Neural cell (in vitro differentiated cells): Measurements from ENCODE around the gene ZNF346.

Source experiments
- RAD21 ChIP-seq: fragments of 450-650 bp; conservative IDR thresholded peaks from 2 replicates; pipeline ENCODE4 v1.6.1; 2014; ENCODE audit warnings: antibody characterized with exemption, mild to moderate bottlenecking, moderate library complexity
- TAF1 ChIP-seq: IDR thresholded peaks from 2 replicates; pipeline ENCODE4 v1.6.1; 2012; ENCODE audit warnings: low read depth
- TF ChIP-seq, protein P1 (sequence below): fragments of 450-650 bp; IDR thresholded peaks from 2 replicates; pipeline ENCODE4 v1.5.1; 2014; ENCODE audit warnings: antibody characterized with exemption, mild to moderate bottlenecking, moderate library complexity; ENCODE audit not compliant: poor library complexity, severe bottlenecking
- TF ChIP-seq, protein P2 (sequence below): IDR thresholded peaks from 2 replicates; pipeline ENCODE4 v1.6.1; 2012; ENCODE audit warnings: borderline replicate concordance

DNA sequence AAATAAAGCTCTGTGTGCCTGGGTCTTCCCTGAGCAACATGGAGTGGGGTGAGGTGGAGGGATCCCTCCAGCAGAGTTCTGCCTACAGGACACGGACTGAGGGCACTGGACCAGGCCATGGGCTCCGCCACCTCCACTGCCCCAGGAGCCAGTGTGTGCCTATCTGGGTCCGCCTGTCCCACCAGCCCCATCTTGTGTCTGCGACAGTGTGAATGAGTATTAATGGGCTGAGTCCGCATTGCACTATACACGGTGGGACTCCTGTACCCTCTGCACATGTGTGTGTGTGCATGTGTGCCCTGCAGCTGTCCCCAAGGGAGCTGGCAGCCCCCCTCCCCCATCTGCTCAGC is 75.6 kb downstream of the ZNF346 start:
- TF ChIP-seq RAD21 (no peak), TAF1 (no peak)
- TF ChIP-seq, protein P1, sequence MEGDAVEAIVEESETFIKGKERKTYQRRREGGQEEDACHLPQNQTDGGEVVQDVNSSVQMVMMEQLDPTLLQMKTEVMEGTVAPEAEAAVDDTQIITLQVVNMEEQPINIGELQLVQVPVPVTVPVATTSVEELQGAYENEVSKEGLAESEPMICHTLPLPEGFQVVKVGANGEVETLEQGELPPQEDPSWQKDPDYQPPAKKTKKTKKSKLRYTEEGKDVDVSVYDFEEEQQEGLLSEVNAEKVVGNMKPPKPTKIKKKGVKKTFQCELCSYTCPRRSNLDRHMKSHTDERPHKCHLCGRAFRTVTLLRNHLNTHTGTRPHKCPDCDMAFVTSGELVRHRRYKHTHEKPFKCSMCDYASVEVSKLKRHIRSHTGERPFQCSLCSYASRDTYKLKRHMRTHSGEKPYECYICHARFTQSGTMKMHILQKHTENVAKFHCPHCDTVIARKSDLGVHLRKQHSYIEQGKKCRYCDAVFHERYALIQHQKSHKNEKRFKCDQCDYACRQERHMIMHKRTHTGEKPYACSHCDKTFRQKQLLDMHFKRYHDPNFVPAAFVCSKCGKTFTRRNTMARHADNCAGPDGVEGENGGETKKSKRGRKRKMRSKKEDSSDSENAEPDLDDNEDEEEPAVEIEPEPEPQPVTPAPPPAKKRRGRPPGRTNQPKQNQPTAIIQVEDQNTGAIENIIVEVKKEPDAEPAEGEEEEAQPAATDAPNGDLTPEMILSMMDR, result no peak
- TF ChIP-seq, protein P2, sequence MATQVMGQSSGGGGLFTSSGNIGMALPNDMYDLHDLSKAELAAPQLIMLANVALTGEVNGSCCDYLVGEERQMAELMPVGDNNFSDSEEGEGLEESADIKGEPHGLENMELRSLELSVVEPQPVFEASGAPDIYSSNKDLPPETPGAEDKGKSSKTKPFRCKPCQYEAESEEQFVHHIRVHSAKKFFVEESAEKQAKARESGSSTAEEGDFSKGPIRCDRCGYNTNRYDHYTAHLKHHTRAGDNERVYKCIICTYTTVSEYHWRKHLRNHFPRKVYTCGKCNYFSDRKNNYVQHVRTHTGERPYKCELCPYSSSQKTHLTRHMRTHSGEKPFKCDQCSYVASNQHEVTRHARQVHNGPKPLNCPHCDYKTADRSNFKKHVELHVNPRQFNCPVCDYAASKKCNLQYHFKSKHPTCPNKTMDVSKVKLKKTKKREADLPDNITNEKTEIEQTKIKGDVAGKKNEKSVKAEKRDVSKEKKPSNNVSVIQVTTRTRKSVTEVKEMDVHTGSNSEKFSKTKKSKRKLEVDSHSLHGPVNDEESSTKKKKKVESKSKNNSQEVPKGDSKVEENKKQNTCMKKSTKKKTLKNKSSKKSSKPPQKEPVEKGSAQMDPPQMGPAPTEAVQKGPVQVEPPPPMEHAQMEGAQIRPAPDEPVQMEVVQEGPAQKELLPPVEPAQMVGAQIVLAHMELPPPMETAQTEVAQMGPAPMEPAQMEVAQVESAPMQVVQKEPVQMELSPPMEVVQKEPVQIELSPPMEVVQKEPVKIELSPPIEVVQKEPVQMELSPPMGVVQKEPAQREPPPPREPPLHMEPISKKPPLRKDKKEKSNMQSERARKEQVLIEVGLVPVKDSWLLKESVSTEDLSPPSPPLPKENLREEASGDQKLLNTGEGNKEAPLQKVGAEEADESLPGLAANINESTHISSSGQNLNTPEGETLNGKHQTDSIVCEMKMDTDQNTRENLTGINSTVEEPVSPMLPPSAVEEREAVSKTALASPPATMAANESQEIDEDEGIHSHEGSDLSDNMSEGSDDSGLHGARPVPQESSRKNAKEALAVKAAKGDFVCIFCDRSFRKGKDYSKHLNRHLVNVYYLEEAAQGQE, result no peak
